Coronary artery (tissue), 2 donors: ENCODE measurements around the gene UNC45A.

Experiments
- DNase-seq: peaks from one replicate; pipeline ENCODE4 v3.0.0-alpha.2; 2017; ENCODE audit warnings: low spot score
- H3K27ac ChIP-seq, 2 donors: fragments of 200-600 bp; sonication (generic); one replicate each; pipeline ENCODE4 v1.5.1; 2016 to 2019
- H3K4me3 ChIP-seq: fragments of 200-600 bp; sonication (generic); 2 replicates; pipeline ENCODE4 v1.5.1; 2016; ENCODE audit warnings: mild to moderate bottlenecking, moderate library complexity
- CTCF ChIP-seq: fragments of 200-600 bp; sonication (generic); IDR thresholded peaks from one replicate; pipeline ENCODE4 v1.5.1; 2019; ENCODE audit warnings: antibody characterized with exemption

UNC45A gene

DNA sequence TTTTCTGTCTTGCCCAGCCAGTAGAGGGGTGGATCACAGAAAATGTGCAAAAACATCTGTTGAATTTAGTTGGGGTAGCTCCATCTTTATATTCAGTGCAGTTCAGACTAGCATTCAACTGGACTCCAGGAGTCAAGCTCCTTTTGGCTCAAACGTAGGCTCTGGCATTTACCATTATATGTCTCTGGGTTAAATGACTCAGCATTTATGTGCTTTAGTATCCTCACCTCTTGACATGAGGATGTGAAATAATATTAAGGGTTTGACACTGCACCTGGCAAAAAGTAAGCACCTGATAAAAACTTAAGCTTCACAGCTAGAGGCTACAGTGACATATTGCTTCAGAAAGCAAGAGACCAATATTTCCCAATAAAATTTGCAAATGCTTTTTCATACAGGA is 44.5 kb downstream of the UNC45A start:
- no peak overlapping the region for H3K27ac ChIP-seq
- TF ChIP-seq CTCF, result no peak
- no peak for DNase-seq
- H3K4me3 ChIP-seq, result no peak overlapping the region

DNA sequence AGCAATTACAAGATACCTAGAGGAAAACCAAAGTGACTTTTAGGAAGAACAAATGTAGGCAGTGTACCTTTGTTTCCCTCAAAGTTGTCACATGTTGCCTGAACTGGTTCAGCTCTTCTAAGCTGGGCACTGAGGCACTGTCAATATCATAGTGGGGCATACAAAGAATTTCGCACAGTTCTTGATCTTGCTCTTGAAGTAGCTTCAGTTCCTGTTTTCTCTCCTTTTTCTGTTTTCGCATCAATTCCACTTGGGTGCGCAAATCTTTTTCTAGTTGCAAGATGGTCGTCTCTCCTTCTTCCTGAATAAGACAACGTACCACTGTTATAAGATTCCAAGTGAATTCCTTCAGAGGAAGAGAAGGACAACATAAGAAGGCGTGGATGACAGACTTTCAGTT is 46.6 kb downstream of the UNC45A start:
- DNase-seq, result no peak

GRCh38 chr15:90982135-90982534 is 47.0 kb downstream of the UNC45A start:
- no peak for TF ChIP-seq CTCF
- Histone ChIP-seq H3K27ac (no peak overlapping the region), H3K4me3 (no peak overlapping the region)
- no peak for DNase-seq

More for the DNA sequence above, 46.6 kb downstream of the UNC45A start:
- TF ChIP-seq CTCF, result no peak
- Histone ChIP-seq H3K4me3 (no peak overlapping the region), H3K27ac (no peak overlapping the region)

DNA sequence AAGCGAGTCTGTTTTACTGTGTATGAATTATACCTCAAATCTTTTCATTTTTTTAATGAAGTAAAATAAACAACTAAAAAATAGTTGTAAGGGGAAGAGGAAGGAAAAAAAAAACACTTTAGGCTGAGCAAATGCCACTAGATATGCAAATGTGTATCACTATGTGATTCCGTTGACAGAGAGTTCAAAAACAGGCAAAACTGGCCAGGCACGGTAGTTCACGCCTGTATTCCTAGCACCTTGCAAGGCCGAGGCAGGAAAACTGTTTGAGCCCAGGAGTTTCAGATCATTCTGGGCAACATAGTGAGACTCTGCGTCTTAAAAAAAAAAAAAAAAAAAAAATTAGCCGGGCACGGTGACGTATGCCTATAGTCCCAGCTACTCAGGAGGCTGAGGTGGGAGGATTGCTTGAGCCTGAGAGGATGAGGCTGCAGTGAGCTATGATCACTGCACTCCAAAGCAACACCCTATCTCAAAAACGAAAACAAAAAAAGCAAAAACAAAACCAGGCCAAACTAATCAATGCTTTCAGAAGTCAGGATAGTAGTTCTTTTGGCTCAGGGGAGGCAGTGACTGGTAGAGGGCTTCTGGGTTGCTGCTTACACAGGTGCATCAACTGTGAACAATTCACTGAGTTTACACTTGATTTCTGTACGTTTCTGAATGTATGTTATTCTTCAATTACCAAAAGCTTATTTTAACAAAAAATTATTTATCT is 51.9 kb downstream of the UNC45A start:
- Histone ChIP-seq H3K4me3 (no peak overlapping the region), H3K27ac (no peak overlapping the region)
- DNase-seq, result no peak
- TF ChIP-seq CTCF, result no peak

- no peak for TF ChIP-seq CTCF
- Histone ChIP-seq H3K4me3 (no peak overlapping the region), H3K27ac (no peak overlapping the region)
- DNase-seq, result no peak
Observed at GRCh38 chr15:90987561-90988141, 52.6 kb downstream of the UNC45A start.

- Histone ChIP-seq H3K27ac (no peak overlapping the region), H3K4me3 (no peak overlapping the region)
- DNase-seq, result no peak
- no peak for TF ChIP-seq CTCF
Observed at GRCh38 chr15:90988296-90988695, 53.2 kb downstream of the UNC45A start.
